KBM-7 (cell line): ENCODE data around the gene CALN1.

Experiments
- DNase-seq: peaks from one replicate; pipeline ENCODE4 v3.0.0-alpha.2; 2015
- in situ Hi-C: fragments of 300-500 bp; cut with MboI; formaldehyde crosslinking; loops from 2 replicates; pipeline ENCODE4 v1.14.3; 2020; ENCODE audit warnings: low sequenced_read_pairs, low pct_unique_long_range_greater_than_20kb, mixed read lengths

Gene CALN1

DNA sequence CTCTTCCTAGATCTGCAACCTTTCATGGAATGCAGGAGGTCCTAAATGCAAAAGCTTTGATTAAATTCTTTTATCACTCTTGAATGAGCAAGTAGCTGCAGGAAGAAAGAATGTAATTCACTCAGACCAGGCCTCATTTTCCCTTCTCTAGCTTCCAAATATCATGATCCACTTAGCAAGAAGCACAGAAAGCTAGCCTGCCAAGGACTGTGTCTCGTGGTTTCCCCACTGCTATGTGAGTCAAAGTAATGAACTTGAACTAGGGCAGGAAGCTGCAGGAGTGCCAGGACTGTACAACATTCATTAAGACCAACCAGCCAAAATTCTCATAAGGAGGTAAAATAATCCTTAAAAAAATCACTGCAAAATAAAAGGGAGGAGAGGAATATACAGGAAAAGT, 379.2 kb downstream of the CALN1 start:
- no peak for DNase-seq
- in situ Hi-C loops: no loop called here

DNA sequence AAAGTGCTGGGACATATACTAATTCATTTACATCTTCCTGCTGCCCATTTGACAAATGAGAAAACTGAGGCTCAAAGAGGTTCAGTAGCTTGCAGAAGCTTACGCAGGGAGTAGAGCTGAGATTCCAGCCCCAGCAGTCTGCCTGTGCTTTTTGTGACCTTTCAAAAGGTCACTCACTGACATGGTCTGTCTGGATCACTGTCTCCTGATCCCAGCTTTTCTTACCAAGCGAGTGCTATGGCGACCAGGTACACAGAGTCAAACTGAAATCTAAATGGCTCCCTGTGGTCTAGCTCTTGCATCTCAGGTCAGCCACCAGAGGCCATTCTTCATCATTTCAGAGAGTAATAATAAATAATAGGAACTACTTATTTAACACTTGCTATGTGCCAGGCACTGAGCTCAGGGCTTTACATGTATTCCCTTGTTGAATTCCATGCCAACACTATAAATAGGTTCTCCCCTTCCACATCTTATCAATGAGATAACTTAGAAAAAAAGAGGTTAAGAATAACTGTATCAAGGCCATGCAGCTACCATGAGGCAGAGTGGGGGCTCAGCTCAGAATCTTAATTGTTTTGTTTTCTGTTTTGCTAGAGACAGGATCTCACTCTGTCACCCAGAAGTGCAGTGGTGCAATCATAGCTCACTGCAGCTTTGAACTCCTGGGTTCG, 381.0 kb downstream of the CALN1 start:
- in situ Hi-C loops: no loop called here
- DNase-seq: no peak

DNA sequence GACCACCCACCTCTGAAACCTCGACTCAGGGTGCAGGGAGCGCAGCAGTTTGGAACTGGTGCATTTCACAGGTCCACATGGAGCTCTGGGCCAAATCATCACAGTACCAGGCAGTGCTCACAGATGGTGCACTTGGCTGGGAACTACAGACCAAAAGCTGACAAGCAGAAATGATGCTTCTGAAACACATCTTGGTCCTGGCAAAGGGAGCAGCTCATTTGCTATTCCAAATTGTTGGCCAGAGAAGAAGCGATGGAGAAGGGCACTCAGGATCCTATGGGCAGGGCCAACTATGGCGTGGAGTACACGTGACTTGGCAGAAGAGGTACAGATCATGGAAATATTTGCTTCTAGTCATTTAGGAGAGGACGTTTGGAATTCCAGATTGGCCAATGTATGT, 383.9 kb downstream of the CALN1 start:
- in situ Hi-C loops: no loop called here
- DNase-seq: no peak

DNA sequence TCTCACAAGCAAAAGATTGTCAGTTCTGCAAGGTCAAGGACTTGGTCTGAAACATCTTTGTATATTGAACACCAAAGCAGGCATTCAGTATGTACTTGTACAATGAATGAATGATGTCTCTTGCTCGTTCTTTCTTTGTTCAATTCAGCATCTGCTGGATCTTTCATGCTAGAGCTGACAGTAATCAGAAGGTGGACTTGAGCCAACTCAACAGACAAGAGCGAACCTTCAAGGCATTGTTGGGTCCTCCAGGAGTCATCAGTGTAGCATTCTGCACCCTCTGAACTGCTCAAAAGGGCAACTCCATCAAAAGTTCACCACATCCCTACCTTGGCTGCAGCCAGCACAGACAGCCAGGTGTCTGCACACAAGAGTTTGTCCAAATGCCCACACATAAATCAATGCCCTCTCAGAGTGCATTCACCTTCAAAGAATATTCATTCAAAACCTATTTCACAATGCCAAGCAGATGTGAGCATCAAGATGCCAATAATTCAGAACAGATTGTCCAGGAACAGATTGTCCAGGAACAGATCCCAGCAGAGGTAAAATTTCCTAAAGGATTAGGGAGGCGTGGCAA, 386.7 kb downstream of the CALN1 start:
- no peak for DNase-seq
- in situ Hi-C loops: no loop called here

DNA sequence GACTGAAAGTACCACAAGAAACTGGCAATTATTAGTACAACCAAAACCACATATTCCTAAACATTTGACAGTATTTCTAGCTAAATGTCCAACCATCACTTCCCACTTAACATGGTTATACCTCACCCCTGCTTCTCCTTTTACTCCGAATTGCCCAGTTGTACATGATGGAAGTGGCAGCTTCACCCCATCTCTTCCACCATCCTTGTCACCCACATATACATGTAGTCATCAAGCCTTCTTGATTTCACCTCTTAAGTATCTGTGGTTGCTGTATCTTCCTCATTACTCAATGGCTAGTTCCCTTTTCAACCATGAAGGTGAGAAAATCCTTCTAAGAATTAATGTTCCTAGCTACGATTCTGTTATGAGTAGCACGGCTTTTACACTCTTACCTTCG, 388.2 kb downstream of the CALN1 start:
- in situ Hi-C loops: no loop called here
- no peak for DNase-seq

DNA sequence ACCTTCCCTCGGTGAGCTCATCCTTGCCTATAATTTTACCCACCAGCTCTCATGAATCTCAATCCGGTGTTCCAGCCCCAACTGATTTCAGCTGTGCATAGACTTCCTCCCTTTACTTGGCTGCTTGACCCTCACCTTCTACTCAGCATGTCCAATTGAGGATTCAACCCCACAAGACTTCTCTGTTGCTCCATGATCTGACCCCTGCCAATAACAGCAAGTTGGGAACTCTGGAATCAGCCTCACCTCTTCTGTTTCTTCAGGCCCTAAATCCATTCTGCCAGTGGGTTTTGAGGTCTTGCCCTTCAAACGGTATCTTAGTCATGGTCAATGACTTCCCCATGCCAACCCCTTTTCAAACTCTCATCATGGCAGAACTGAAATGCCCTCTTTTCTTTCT, 390.4 kb downstream of the CALN1 start:
- in situ Hi-C loops: no loop called here
- DNase-seq: no peak

DNA sequence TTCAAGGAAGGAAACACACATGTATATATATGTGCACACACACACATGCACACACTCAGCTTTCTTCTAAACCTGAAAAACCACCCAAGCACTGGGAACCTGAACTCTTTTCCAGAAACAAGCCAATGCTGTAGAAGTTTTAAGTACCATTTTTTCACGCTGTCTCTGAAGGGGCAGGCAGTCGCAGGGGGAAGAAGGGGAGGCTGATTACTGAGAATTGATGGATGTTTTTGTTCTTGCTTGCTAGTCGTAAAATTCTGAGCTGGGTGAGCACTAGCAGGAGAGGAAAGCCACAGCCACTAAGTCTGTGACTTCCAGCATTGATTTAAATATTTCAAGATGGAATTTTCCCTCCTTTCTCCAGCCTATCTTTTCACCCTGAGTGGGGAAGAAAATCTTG, 391.8 kb downstream of the CALN1 start:
- DNase-seq: no peak
- in situ Hi-C loops: no loop called here

DNA sequence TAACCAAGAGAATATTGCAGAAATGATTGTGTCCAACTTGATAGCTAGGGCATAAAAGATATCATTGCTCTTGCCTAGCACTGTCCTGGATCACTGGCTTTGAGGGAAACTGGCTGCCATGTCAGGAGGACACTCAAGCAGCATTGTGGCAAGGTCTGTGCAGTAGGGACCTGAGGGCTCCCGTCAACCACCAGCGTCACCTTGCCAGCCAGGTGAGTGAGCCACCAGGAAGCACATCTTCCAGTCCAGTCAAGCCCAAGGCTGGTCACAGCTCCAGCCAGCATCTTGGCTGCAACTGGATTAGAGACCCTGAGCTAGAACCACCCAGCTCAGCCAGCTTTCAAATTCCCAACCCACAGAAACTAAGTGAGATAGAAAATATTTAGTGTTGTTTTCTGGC, 392.7 kb downstream of the CALN1 start:
- DNase-seq: no peak
- in situ Hi-C loops: no loop called here

DNA sequence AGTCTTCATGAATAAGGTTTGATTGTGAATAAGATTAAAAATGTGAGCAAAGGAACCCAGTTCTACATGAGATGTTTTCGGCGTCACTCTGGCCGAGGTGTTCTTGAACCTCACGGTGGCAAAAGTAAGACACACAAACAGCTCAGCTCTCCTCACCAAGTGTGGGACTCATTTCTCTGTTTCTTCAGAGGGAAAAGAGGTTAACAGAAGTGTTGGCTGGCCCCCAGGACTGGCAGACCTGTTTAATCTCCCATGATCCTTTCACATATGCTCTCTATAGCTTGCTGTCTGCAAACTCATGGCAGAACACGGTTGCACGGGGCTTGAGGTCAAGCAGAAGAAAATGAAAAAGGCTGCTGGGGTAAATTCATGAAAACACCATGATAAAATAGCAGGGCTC, 394.4 kb downstream of the CALN1 start:
- in situ Hi-C loops: no loop called here
- no peak for DNase-seq

DNA sequence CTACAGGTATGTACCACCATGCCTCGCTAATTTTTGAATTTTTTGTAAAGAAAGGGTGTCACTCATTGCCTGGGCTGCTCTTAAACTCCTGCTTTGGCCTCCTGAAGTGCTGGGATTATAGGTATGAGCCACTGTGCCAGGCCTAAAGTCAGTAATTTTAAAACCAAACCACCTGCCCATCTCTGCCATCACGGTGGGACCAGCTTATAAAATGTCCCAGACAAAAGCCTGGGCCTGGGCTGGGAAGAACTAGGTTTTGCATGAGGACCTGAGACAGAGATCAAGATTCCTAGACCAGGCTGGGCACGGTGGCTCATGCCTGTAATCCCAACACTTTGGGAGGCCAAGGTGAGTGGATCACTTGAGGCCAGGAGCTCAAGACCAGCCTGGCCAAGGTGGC, 395.6 kb downstream of the CALN1 start:
- in situ Hi-C loops: no loop called here
- no peak for DNase-seq

DNA sequence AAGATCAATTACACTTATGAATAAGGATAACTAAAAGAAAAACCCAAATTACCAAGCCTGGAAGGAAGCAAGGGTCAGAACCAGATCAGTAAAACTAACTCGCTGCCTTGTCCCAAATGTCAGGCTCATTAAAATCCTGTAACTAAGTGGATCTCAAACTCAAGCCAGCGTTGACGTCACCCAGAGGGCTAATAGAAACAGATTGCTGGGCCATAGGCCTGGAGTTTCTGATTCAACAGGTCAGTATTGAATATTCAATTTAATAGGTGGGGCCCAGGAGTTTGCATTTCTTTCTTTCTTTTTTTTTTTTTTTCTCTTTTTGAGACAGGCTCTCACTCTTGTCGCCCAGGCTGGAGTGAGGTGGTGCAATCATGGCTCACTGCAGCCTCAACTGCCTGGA, 397.0 kb downstream of the CALN1 start:
- DNase-seq: no peak
- in situ Hi-C loops: no loop called here

DNA sequence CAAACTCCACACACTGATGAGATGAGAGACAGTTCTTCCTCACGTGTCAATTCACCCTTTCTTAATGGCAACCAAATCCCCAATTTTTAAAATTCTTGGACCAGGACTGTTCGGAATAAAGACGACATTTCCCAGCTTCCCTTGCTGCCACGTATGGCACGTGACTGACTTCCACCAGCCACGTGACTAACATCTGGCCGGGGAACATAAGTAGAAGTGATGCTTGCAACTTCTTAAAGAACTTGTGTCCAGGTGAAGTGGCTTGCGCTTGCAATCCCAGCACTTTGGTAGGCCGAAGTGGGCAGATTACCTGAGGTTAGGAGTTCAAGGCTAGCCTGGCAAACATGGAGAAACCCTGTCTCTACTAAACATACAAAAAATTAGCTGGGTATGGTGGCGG, 405.1 kb downstream of the CALN1 start:
- in situ Hi-C loops: no loop called here

DNA sequence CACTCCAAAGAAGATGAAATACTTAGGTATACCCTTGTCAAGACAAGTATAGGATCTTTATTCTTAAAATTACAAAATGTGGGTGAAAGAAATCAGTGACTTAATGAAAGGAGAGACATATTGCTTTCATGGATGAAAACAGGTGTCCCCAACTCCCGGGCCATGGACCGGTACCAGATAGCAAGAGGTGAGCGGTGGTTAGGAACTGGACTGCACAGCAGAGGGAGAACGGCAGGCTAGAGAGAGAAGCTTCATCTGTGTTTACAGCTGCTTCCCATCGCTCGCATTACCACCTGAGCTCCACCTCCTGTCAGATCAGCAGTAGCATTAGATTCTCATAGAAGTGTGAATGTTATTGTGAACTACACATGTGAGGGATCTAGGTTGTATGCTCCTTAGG, 408.9 kb downstream of the CALN1 start:
- in situ Hi-C loops: no loop called here

More for the DNA sequence above, 405.1 kb downstream of the CALN1 start:
- no peak for DNase-seq

DNA sequence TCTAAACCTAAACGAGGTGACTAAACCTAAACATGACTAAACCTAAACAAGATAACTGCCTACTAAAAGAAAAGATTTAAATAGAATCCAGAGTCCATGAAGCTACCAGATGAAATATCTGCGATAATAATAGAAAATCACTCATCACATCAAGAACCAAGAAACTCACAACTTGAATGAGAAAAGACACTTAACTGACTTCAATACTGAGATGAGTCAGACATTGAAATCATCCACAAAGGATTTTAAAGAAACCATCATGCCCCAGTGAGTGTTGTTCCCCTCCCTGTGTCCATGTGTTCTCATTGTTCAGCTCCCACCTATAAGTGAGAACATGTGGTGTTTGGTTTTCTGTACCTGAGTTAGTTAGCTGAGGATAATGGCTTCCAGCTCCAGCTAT, 416.0 kb downstream of the CALN1 start:
- DNase-seq: no peak
- in situ Hi-C loops: no loop called here

More for the DNA sequence above, 408.9 kb downstream of the CALN1 start:
- DNase-seq: no peak

DNA sequence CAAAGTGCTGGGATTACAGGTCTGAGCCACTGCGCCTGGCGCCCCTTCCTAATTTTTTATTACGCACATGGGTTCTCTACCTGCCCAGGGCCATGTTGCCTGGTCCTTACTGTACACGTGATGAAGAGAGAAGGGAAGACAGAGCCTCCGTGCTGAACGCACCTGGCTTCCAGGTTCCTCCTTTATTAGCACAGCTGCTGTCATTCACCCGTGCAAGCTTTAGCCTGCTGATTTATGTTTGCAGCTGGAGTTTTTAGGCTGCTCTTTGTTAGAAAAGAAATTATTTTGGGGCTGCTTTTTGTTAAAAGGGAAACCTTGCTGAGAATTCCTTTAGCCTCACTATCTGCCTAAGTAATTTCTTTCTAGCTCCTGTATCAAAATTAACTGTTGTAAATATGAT, 417.0 kb downstream of the CALN1 start:
- DNase-seq: no peak
- in situ Hi-C loops: no loop called here

DNA sequence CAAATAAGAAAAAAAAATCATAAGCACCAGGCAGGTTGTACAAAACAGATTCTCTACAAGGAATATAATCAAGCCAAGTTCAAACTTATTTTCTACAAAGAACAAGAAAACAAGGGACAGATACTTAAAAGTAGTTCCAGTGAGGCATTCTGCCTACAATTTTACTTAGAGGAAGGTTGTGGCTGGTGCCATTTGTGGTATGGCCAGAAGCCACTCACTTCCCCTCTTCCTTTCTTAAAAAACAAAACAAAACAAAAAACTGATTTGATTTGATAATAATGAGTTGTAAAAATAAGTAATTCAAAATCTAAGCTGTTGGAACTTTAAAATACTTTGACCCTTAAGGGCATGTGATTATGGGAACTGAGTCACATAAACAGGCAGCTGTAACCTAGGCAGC, 420.6 kb downstream of the CALN1 start:
- in situ Hi-C loops: no loop called here
- DNase-seq: no peak

DNA sequence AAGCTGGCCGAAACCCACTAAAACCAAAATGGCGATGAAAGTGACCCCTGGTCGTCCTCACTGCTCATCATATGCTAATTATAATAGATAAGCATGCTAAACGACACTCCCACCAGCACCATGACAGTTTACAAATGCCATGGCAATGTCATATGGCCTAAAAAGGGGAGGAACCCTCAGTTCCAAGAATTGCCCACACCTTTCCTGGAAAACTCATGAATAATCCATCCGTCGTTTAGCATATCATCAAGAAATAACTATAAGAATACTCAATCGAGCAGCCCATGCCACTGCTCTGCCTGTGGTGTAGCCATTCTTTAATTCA, 422.0 kb downstream of the CALN1 start:
- DNase-seq: no peak
- in situ Hi-C loops: no loop called here

DNA sequence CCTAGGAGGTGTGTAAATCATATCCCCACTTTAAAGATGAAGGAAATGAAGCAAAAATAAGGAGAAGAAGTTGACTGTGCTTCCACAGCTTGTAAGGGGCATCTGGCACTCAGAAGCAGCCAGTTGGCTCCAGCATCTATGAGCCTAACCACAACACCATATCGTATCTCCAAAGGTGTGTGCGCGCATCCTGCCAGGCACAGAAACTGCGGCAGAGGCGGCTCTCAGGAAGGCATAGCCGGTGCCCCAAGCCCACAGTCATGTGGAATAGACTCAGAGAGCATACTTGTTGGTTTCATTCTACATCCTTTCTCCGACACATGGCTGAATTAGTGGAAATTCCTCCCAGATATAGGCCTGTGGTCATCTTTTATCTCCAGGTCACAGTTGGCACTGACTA, 423.9 kb downstream of the CALN1 start:
- in situ Hi-C loops: no loop called here
- DNase-seq: no peak

DNA sequence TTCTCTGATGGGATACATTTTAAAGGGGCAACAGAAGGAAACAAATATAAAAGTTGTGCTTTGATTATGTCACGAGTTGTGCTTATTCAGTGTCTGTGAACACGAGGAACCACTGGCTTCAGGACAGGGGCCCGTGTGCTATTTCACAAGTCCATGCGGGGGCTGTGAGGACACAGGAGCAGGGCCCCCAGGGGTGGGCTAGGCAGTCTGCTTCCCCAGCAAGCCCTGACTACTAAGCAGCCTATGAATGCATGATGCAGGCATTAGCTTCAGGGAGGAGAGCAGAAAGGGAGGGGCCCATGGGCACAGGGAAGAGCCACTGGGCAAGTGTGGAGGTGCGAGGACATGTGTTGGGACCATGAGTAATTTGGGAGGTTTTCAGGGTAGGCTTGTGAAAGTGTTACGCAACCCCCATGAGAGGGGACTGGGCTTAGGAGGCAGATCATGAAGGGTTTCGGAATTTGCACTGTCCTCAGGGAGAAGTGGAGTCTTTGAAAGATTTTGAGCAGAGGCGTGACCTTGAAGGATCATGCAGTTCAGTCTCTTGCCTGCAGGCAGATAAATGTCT, 424.9 kb downstream of the CALN1 start:
- in situ Hi-C loops: no loop called here
- no peak for DNase-seq

DNA sequence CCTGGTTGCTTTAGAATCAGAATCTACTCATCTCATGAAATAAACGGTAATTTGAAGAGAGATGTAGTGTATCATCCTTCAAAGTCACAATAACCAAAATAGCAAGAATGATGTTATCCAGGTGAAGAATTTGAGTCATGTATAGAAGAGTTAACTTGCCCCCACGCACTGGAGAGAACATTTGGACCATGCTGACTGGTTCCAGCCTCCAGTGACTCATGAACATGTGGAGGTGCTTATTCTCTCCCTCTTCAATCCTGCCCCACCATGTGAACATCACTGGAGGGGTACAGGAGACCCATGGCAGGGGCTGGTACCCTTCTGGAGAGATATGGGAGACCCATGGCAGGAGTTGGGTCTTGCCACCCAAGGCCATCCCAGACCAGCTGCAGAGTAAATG, 427.8 kb downstream of the CALN1 start:
- in situ Hi-C loops: no loop called here
- DNase-seq: no peak

DNA sequence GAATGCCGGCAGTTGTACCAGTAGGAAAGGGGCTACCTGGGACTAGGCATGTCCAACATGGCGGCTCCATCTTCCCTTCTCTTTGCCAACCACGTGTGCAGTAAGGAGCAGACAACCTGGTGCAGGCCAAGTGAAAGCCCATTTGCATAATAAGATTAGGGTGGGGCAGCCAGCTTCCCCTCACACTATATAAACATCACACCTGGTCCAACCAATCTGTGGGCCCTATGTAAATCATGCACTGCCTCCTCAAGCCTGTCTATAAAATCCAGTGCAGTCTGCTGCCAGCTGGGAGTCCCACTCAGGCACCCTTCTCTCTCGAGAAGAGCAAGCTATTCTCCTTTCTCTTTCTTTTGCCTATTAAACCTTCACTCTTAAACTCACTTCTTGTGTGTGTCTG, 429.3 kb downstream of the CALN1 start:
- in situ Hi-C loops: no loop called here
- DNase-seq: no peak
